Measurements from ENCODE around the gene HDAC9.

DNA sequence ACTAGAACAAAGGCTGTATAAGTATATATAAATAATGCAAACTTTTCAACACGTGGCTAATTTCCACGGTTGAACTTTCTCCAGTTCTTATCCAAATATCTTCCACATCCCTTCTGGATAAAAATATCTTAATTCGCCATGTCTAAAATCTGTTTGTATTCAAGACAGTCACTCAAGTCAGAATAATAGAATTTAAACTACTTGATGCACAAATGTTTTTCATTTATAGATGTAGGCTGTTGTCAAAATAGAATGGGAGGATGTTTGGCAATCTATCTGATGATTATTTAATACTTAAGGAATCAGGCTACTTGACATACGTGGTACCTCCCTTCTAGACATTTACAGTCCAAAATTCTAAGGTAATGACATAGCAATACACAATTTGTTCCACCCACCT, 417.6 kb downstream of the HDAC9 start:
- TF ChIP-seq POLR2AphosphoS5 (IDR thresholded peaks at IDR 0.05) (no peak), EP300 (IDR thresholded peaks at IDR 0.05) (no peak), POLR2A (IDR thresholded peaks at IDR 0.05; ENCODE audit: low read depth) (no peak)
- TF ChIP-seq, protein P1, sequence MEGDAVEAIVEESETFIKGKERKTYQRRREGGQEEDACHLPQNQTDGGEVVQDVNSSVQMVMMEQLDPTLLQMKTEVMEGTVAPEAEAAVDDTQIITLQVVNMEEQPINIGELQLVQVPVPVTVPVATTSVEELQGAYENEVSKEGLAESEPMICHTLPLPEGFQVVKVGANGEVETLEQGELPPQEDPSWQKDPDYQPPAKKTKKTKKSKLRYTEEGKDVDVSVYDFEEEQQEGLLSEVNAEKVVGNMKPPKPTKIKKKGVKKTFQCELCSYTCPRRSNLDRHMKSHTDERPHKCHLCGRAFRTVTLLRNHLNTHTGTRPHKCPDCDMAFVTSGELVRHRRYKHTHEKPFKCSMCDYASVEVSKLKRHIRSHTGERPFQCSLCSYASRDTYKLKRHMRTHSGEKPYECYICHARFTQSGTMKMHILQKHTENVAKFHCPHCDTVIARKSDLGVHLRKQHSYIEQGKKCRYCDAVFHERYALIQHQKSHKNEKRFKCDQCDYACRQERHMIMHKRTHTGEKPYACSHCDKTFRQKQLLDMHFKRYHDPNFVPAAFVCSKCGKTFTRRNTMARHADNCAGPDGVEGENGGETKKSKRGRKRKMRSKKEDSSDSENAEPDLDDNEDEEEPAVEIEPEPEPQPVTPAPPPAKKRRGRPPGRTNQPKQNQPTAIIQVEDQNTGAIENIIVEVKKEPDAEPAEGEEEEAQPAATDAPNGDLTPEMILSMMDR (IDR thresholded peaks at IDR 0.05) = no peak
